Astrocyte of the hippocampus (primary cell): ENCODE data around the gene ARHGDIA.
"Not testable (repeated sequence)": the region's sequence is repeated elsewhere in the genome, so short reads cannot be mapped to it uniquely, and the experiment has no call there.

Source experiments
- DNase-seq: peaks from one replicate; pipeline ENCODE4 v3.0.0; 2011; ENCODE audit warnings: low read depth, low spot score

ARHGDIA gene

GRCh38 chr17:81843713-81844326, 27.3 kb downstream of the ARHGDIA start:
- DNase-seq = no peak

DNA sequence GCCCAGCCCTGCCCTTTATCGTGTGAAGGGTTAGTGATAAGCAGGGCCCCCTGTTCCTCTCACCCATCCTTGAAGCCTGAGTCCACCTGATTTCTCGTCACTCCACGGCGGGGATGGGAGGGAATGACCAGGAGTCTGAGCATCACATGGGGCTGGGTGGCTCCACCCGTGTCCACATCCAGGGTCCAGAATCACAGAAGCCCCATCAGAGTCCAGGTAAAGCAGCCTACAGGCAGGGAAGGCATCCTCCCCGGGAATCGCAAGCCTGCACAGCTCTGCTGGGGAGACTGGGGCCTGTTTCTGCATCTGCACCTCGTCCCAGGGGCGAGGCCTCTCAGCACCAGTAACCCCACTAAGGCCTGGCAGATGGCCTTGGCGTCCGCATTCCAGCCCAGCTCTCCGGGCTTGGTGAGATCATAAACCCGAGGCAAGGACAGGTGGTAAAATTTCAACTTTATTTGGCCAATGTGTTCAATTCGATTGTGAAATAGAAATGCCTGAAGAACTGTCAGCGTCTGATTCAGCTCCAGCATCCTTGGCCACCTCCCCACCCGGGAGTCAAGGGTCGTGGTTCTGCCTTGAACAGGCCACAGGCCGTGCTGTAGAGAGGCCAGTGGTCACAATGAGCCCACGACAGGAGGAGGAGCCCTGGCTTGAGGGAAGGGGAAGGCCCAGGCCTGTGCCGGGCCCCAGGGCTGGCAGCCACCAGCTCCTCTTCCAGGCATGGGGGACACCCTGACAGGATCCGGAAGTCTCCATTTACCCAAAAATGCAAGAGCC, 28.2 kb downstream of the ARHGDIA start:
- DNase-seq = no peak

GRCh38 chr17:81842378-81842724, 28.8 kb downstream of the ARHGDIA start:
- DNase-seq = no peak

DNA sequence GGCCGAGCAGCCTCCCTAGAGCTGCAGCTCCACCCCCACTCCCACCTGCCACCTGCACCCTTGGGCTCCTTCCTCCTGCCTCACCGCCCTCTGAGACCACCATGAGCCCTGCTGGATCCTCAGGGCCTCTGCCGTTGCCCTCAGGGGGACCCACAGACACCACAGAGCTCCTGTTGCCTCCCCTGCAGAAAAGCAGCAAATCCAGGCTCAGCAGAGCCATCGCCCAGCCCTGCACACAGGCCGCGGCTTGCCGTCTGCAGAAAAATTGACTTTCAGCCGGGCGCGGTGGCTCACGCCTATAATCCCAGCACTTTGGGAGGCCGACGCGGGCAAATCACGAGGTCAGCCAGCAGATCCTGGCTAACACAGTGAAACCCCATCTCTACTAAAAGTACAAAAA, 29.3 kb downstream of the ARHGDIA start:
- no peak for DNase-seq

DNA sequence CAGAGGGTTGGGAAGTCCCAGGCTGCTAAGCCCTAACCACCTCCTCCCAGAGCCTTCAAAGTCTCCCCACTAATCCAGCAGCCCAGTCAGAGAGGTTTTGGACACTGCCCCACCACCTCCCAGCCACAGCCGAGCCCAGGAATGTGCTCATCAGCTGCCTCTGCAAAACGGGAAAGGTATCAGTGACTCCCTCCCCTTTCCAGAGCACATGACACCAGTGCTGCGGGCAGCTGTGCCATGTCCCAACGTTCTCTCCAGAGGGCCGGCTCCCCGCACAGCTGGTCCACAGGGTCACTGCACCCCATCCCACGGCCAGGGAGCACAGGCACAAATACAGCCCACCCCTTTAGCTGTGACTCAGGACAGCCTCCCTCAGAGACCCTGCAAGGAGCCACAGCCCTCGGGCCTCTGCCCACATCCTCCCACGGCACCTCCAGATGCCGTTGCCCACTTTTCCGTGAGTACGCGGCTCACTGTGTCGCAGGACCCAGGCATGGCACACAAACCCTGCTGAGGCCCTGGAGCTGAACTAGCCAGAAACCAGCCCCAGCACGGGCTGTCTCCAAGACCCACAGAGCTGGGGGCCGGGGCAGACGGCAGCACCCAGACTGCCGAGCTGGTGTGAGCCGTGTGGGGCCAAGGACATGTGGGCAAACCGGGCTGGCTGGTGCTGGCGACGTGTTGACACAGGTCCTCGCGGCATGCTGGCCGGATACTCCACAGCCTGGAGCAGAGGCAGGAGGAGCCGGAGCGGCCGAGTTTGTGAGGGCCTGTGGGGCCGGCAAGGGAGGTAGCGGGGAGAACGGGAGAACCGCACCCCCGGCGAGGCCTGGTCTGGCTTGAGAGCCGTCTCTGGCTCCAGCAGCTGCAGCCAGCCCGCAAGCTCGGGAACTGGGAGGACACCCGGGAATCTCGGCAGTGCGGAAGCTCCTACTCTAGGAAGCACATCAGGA, 30.0 kb downstream of the ARHGDIA start:
- DNase-seq = no peak

DNA sequence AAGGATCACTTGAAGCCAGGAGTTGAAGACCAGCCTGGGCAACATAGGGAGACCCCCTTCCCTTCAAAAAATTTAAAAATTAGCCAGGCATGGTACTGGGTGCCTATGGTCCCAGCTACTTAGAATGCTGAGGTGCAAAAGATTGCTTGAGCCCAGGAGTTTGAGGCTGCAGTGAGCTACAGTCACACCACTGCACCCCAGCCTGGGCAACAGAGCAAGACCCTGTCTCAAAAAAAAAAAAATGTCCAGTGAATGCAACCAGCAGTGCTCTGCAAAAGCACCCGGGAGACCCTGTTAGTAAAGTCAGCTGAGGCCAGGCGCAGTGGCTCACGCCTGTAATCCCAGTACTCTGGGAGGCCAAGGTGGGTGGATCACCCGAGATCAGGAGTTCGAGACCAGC, 31.1 kb downstream of the ARHGDIA start:
- DNase-seq = not testable (repeated sequence)

DNA sequence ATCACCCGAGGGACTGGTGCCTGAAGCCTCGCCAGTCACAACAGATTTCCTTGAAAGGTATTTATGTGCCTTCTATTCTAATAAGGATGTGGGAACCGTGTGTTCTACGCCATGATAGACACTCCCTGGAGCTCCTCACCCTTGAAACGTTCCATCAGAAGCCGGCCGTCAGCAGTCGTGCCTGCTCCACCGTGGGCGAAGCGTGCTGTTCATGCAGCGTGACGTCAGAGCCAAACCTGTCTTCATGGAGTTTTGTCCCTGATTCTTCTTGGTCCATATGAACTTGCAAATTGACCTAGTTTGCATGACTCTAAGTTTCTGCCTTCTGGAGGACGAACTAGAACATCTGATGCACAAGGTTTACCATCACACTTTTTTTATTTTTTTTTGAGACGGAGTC, 31.8 kb downstream of the ARHGDIA start:
- no peak for DNase-seq

DNA sequence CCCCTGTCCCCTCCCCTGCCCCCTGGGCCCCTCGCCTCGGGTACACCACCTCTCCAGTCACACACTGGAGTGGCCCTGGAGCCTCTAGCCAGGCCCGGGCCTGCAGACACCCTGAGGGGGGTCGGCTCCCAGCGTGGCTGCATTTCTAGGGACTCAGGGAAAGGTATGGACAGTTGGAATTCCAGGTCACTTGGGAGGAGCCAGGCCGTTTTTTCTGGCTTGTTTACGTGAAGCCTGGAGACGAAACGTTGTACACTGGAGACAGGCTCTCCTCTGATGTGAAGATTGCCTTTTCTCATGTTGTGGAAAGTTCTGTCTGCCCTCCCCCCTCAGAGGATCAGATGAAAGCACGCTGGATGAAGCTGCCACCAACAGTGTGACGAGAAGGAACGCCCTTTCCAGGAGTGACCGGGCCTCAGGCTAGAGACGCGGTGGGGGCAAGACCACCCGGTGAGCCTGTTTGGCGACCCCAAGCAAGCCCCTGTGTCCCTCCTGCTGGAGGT, 32.3 kb downstream of the ARHGDIA start:
- no peak for DNase-seq

DNA sequence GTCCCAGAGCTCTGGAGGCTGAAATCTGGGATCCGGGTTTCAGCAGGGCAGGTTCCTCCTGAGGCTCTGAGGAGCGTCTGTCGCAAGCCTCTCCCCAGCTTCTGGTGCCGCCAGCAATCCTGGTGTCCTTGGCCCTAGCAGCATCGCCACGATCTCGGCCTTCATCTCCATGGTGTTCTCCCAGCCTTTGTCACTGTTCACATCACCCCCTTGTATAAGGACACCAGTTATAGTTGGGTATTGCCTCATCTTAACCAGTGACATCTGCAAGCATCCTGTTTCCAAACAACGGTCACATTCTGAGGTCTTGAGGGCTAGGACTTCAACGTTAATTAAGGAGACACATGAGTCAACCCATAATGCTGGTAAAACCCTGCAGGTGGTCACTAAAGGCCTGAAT, 33.5 kb downstream of the ARHGDIA start:
- DNase-seq = no peak

DNA sequence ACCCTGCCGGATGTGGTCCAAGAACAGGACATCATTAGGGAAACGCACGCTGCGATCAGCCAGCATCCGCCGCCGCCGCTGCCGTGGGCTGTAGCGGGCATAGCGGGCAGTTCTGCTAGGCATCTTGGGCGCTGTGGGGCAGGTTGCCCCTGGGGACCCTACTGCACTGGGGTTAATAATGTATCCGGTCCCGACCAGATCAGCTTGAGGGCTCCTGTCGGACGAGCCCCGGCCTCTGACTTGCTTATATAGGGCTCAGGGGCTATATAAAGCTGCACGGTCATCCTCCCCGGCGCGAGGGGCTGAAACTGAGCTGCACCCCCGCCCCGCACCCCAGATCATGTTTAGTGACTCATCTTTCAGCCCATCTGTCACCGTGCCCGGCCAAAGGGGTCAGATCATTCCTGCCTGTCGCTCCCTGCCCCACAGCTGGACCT, 36.3 kb downstream of the ARHGDIA start, which contains the start of gene PPP1R27:
TSS of gene PPP1R27 (minus strand) at position 220 of the 437 bp plus-strand sequence. CDS start at position 123, 97 bp downstream.
- DNase-seq = no peak

DNA sequence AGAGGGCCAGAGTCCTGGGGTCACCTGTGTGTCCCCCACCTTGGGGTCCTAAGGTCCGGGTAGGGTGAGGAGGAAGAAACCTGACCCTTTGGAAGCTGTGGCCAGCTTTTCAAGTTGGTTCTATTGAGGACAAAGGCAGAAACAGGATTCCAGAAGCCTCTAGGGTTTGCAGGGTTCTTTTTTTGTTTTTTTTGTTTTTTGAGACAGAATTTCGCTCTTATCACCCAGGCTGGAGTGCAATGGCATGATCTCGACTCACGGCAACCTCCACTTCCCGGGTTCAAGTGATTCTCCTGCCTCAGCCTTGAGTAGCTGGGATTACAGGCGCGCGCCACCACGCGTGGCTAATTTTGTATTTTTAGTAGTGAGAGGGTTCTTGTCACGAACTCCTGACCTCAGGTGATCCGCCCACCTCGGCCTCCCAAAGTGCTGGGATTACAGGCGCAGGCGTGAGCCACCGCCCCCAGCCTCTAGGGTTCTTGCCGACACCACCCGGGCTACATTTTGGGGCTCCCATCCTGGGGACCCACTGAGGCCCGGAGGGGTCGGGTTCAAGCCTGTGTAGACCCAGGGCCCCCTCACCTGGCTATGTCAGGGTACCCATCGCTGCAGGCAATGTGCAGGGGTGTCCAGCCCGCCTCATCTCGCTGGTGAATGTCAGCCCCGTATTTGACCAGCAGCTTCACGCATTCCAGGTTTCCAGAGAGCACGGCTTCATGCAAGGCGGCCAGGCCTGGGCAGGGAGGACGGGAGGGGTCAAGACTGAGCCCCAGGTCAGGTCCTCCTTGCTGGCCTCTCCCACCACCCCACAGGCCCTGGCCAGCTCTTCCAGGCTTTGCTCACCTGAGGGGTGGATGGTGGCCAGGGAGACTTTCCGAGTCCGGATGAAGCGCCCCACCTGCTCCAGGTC, 37.0 kb downstream of the ARHGDIA start:
- DNase-seq = no peak

DNA sequence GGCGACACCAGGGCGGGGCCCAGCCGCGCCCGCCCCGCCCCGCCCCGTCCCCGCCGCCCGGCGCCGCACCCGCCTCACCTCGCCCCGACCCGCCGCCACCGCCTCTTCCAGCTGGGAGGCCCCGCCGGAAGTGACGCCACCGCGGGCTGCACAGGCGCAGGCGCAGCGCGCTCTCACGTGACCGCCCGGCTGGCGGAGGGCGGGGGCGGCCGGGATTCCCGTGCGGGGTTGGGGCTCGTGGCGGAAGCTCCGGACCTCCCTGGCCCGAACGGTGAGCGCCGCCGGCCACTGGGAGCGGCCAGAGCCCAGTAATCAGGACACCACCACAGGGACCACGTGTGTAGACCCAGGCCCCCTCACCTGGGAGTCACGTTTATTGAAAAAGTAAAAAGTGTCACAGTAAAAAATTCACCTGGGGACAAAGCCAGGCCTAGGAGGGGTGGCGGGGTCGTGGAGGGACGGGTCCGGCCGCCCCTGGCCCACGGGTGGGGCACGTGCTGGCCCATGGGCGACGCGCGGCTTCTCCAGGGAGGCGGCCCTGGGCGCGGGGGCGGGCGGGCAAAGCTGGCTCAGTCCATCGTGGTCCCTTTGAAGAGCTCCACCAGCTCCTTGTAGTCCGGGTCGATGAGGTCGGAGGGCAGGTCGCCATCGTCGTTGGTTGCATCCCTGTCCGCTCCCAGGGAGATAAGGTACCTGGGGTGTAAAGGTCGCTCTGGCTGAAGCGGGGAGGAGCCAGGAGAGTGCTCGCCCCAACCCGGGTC, 37.8 kb downstream of the ARHGDIA start, which contains the start of gene MCRIP1:
TSS of gene MCRIP1 (minus strand) at position 132 of the 761 bp plus-strand sequence. CDS start 8,785 bp downstream, outside the sequence.
- peak; percentile 99 for DNase-seq

- peak; percentile 55 for DNase-seq
Observed at GRCh38 chr17:81832608-81833159, 38.5 kb downstream of the ARHGDIA start.

DNA sequence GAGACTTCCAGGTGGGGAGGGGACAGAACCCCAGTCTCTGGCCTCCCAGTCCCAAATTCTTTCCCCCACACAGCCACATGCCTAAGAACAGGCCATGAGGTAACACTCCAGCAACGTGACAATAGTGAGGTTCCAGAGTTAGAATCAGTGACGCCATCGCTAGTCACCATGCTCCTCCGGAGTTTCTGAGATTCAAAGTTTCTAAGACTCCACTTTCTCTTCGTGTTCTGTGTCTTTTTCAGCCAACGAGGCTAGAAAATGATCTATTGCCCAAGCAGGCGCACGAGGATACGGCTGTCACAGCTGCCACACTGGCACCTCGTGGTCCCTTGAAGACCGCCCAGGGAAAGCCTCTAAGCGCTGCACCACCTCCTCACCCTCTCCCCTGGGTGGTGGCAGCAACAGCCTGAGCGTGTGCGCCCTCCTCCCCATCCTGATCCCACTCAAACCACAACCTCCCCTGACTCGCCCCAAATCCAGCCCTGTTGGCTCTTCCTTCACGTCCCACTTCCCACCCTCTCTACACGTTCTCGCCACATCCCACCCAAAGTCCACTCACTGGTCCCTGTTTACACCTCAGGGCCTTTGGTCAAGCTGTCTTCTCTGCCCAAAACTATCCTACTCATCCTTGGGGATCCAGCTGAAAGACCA, 39.1 kb downstream of the ARHGDIA start:
- peak; percentile 36 for DNase-seq

- no peak for DNase-seq
Observed at GRCh38 chr17:81831563-81831956, 39.6 kb downstream of the ARHGDIA start.

- DNase-seq = no peak
Observed at GRCh38 chr17:81829858-81830257, 41.3 kb downstream of the ARHGDIA start.

DNA sequence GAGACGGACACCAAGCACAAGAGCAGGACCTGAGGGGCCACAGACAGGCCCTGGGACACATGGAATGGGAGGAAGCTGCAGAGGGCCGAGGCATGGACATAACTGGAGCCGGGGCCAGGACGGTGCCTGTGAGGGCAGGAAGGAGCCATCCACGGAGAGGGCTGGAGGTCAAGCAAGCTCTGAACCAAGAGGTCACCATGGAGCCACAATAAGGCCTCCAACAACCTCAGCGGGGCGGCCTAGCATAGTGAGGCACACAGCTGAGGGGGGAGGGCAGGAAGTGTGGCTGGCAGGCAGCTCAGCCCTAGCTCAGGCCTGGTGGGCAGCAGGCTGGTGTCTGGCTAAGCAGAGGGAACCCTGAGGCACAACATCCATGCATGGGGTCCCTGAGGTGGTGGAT, 42.5 kb downstream of the ARHGDIA start:
- DNase-seq = no peak

- no peak for DNase-seq
Observed at GRCh38 chr17:81825841-81826466, 45.2 kb downstream of the ARHGDIA start.

GRCh38 chr17:81824595-81824994, 46.5 kb downstream of the ARHGDIA start:
- no peak for DNase-seq
